ENCODE measurements around the gene PSMD12. TPM values are rescaled to one million over a fixed set of nuclear protein-coding genes. Genes with fewer than 3 reads are reported as not detected.

The PSMD12 gene
- total RNA-seq, 1 donor from 2014 or later: 36.5 TPM

- Histone ChIP-seq H3K27me3 (ENCODE audit: control insufficient read depth, insufficient read depth, low read length) (no peaks in the 10 kb centered on the region), H3K4me3 (ENCODE audit: low read depth, low read length) (no peak overlapping the region), H3K36me3 (ENCODE audit: control insufficient read depth, insufficient read depth, low read length) (no peaks in the 10 kb centered on the region)
- DNase-seq (ENCODE audit: low read depth): no peak
- TF ChIP-seq CTCF (IDR thresholded peaks at IDR 0.05; ENCODE audit: insufficient read depth, low read length, poor library complexity, severe bottlenecking): no peak
Observed at GRCh38 chr17:67289181-67289876, 77.0 kb downstream of the PSMD12 start.

Other genes starting within 250 kb of the PSMD12 start
- 14.8 and 15.5 TPM in 2 replicates for gene HELZ, start 121.4 kb downstream of the PSMD12 start, total RNA-seq
- 12.2 and 13.0 TPM in 2 replicates for gene PITPNC1, start 10.7 kb upstream of the PSMD12 start, total RNA-seq

Measured in kidney epithelial cell (primary cell).